Transverse colon (tissue), 4 donors: ENCODE measurements around the gene SYMPK. TPM values are rescaled to one million over a fixed set of nuclear protein-coding genes. Genes with fewer than 3 reads are reported as not detected.

Experiments
- DNase-seq: peaks from one replicate; pipeline ENCODE4 v3.0.0-alpha.2; 2019
- H3K27ac ChIP-seq, 4 donors: fragments of 200-600 bp; sonication (generic); 2 replicates each; pipeline ENCODE4 v1.5.1; 2016 to 2018; ENCODE audit warnings: inconsistent platforms in 4 of 4
- H3K27me3 ChIP-seq: fragments of 200-600 bp; sonication (generic); 2 replicates; pipeline ENCODE4 v1.5.1; 2017; ENCODE audit warnings: inconsistent platforms
- H3K36me3 ChIP-seq, 4 donors: fragments of 200-600 bp; sonication (generic); 2 replicates each; pipeline ENCODE4 v1.5.1; 2017 to 2019; ENCODE audit warnings: inconsistent platforms in 4 of 4
- H3K4me1 ChIP-seq, 4 donors: fragments of 200-600 bp; sonication (generic); 2 replicates each; pipeline ENCODE4 v1.5.1; 2017 to 2020; ENCODE audit warnings: inconsistent platforms in 4 of 4
- H3K4me3 ChIP-seq, 4 donors: fragments of 200-600 bp; sonication (generic); 1 replicate in 1 of 4; 2 replicates in 3 of 4; pipeline versions ENCODE4 v1.5.1 to v1.6.1; 2017 to 2019; ENCODE audit warnings: inconsistent platforms in 4 of 4
- H3K9me3 ChIP-seq, 2 donors: fragments of 200-600 bp; sonication (generic); 2 replicates each; pipeline ENCODE4 v1.5.1; 2017 to 2019; ENCODE audit warnings: inconsistent platforms in 2 of 2
- CTCF ChIP-seq, 5 experiments: fragments of 200-600 bp in 3 of 5; fragments of 450-650 bp in 2 of 5; sonication (generic) in 3 of 5; IDR thresholded peaks; 1 replicate in 2 of 5; 2 replicates in 3 of 5; pipeline ENCODE4 v1.5.1; 2016 to 2017; ENCODE audit warnings: antibody characterized with exemption in 5 of 5, inconsistent platforms in 3 of 5, mild to moderate bottlenecking in 2 of 5, moderate library complexity in 1 of 5
- EP300 ChIP-seq: sonication (generic); formaldehyde crosslinking; IDR thresholded peaks from one replicate; pipeline ENCODE4 v1.6.1; 2017; ENCODE audit warnings: antibody characterized with exemption, low read depth
- POLR2A ChIP-seq: fragments of 450-650 bp; IDR thresholded peaks from one replicate; pipeline ENCODE4 v1.6.1; 2016; ENCODE audit warnings: antibody characterized with exemption, mild to moderate bottlenecking, moderate library complexity
- POLR2AphosphoS5 ChIP-seq, 3 donors: sonication (generic); formaldehyde crosslinking; IDR thresholded peaks; one replicate each; pipeline ENCODE4 v1.6.1; 2016; ENCODE audit warnings: antibody characterized with exemption in 3 of 3
- WGBS, 2 donors: methylation state at CpG; one replicate each; pipeline ENCODE4 v1.1.5; 2018; ENCODE audit warnings: low coverage in 1 of 2; 5-methylcytosine and 5-hydroxymethylcytosine counted together
- in situ Hi-C, 4 donors: fragments of 200-750 bp; cut with MboI; loops; one replicate each; pipeline versions ENCODE4 v1.15.0 to v1.15.1; 2017; ENCODE audit warnings: low sequenced_read_pairs in 3 of 4, low pct_ligation_motif_present in 1 of 4, low pct_unique_long_range_greater_than_20kb in 1 of 4
- intact Hi-C: fragments of 100-400 bp; cut with DNase I; formaldehyde crosslinking; loops from one replicate; pipeline ENCODE4 v1.15.1; 2023; ENCODE audit warnings: low total_unique reads
- total RNA-seq, 4 donors: library from RNA; depleted of rRNA; stranded (reverse); fragments of >200 nt; gene quantifications; one replicate each; pipeline ENCODE4 v1.1.0, GENCODE V29; 2016

SYMPK gene
- total RNA-seq, 4 donors from 2014 or later = 35.2 to 189 (median 81.9) TPM

GRCh38 chr19:45789035-45789786 lies 73.7 kb downstream of the SYMPK start:
- 77 to 96% methylated on average over 8 to 15 of the region's 15 CpGs for WGBS, 2 donors
- no peaks in the 10 kb centered on the region for H3K27me3 ChIP-seq
- no peak overlapping the region for H3K27ac ChIP-seq
- peaks cover 0 to 17% (median 4%) of the 10 kb centered on the region in 4 donors for H3K36me3 ChIP-seq
- no peaks in the 10 kb centered on the region for H3K9me3 ChIP-seq
- H3K4me3 ChIP-seq = no peak overlapping the region
- intact Hi-C loops (no loop called here), in situ Hi-C loops (no loop called here)
- H3K4me1 ChIP-seq = peaks cover 18 to 32% (median 20%) of the 10 kb centered on the region in 4 donors
- DNase-seq = no peak
- no peak for TF ChIP-seq POLR2A
- no peak for TF ChIP-seq EP300
- TF ChIP-seq CTCF (IDR thresholded peaks at IDR 0.05) = no peak
- TF ChIP-seq POLR2AphosphoS5 (IDR thresholded peaks at IDR 0.05) = no peak

- peaks cover 13 to 35% (median 29%) of the 10 kb centered on the region in 4 donors for H3K4me1 ChIP-seq
- H3K36me3 ChIP-seq = peaks cover 0 to 17% (median 4%) of the 10 kb centered on the region in 4 donors
- no peak for TF ChIP-seq POLR2AphosphoS5 (IDR thresholded peaks at IDR 0.05)
- no peak for TF ChIP-seq EP300
- no peak for TF ChIP-seq POLR2A
- no peak for TF ChIP-seq CTCF (IDR thresholded peaks at IDR 0.05)
- intact Hi-C loops (no loop called here), in situ Hi-C loops (no loop called here)
- no peak overlapping the region for H3K4me3 ChIP-seq
- H3K27ac ChIP-seq = no peak overlapping the region
- 96% methylated on average over 20 of the region's 21 CpGs; no CpG with 5 or more reads in 1 of the 2 donors for WGBS, 2 donors
- H3K9me3 ChIP-seq = no peaks in the 10 kb centered on the region
- no peak for DNase-seq
- H3K27me3 ChIP-seq = no peaks in the 10 kb centered on the region
Measured at GRCh38 chr19:45786533-45786894, 76.4 kb downstream of the SYMPK start.

- TF ChIP-seq POLR2A (no peak), EP300 (no peak), POLR2AphosphoS5 (IDR thresholded peaks at IDR 0.05) (no peak)
- Histone ChIP-seq H3K9me3 (no peaks in the 10 kb centered on the region), H3K4me3 (no peak overlapping the region), H3K4me1 (peaks cover 8 to 35% (median 29%) of the 10 kb centered on the region in 4 donors), H3K36me3 (peaks cover 0 to 17% (median 4%) of the 10 kb centered on the region in 4 donors), H3K27me3 (no peaks in the 10 kb centered on the region), H3K27ac (peak overlapping the region in 3 of 4 donors; percentile 81 to 97 (median 87))
- DNase-seq = no peak
- intact Hi-C loops (no loop called here), in situ Hi-C loops (no loop called here)
- 92% methylated on average over 48 of the region's 57 CpGs; no CpG with 5 or more reads in 1 of the 2 donors for WGBS, 2 donors
Measured at GRCh38 chr19:45785781-45786532, 77.0 kb downstream of the SYMPK start.

- in situ Hi-C loops = no loop called here
- Histone ChIP-seq H3K9me3 (no peaks in the 10 kb centered on the region), H3K4me3 (no peak overlapping the region), H3K4me1 (peaks cover 7 to 37% (median 32%) of the 10 kb centered on the region in 4 donors), H3K27me3 (no peaks in the 10 kb centered on the region), H3K36me3 (peaks cover 0 to 17% (median 4%) of the 10 kb centered on the region in 4 donors), H3K27ac (peak overlapping the region; percentile 81 to 97 (median 88))
- WGBS, 2 donors = 40 to 69% methylated on average over 1 to 5 of the region's 5 CpGs
- no peak for DNase-seq
- intact Hi-C loops = no loop called here
- TF ChIP-seq POLR2AphosphoS5 (IDR thresholded peaks at IDR 0.05) (no peak), POLR2A (no peak), EP300 (no peak), CTCF (IDR thresholded peaks at IDR 0.05) (no peak)
Measured at GRCh38 chr19:45785097-45785496, 77.8 kb downstream of the SYMPK start.
